HEK293T (cell line): Measurements from ENCODE around the gene POLR1G.

ENCODE experiments used
- CTCF ChIA-PET: fragments of 350-600 bp; formaldehyde crosslinking; extraction: SDS; loops from one replicate; lab custom pipeline; 2021; ENCODE audit warnings: antibody characterized with exemption, inconsistent platforms; lab: Yijun Ruan, JAX
- POLR2A ChIA-PET: fragments of 350-600 bp; formaldehyde crosslinking; extraction: SDS; loops from one replicate; lab custom pipeline; 2020; ENCODE audit warnings: antibody characterized with exemption, inconsistent platforms; lab: Yijun Ruan, JAX
- DNase-seq: peaks from one replicate; pipeline ENCODE4 v3.0.0; 2012; ENCODE audit warnings: mixed read lengths; ENCODE audit errors: extremely low spot score
- ARNT ChIP-seq: fragments of 450-650 bp; IDR thresholded peaks from 2 replicates; pipeline ENCODE4 v1.6.1; 2017; ENCODE audit warnings: mild to moderate bottlenecking
- BHLHE40 ChIP-seq: fragments of 450-650 bp; IDR thresholded peaks from 2 replicates; pipeline ENCODE4 v1.6.1; 2016; ENCODE audit warnings: mild to moderate bottlenecking, moderate library complexity, borderline replicate concordance
- CTBP1 ChIP-seq: fragments of 450-650 bp; IDR thresholded peaks from 2 replicates; pipeline ENCODE4 v1.6.1; 2016; ENCODE audit warnings: borderline replicate concordance
- ELF4 ChIP-seq: fragments of 450-650 bp; IDR thresholded peaks from 2 replicates; pipeline ENCODE4 v1.6.1; 2017; ENCODE audit warnings: antibody characterized with exemption
- FOXA1 ChIP-seq: fragments of 450-650 bp; IDR thresholded peaks from 2 replicates; pipeline ENCODE4 v1.6.1; 2016; ENCODE audit warnings: mild to moderate bottlenecking
- FOXK2 ChIP-seq: fragments of 450-650 bp; IDR thresholded peaks from 2 replicates; pipeline ENCODE4 v1.6.1; 2016; ENCODE audit warnings: mild to moderate bottlenecking
- FOXM1 ChIP-seq: fragments of 450-650 bp; IDR thresholded peaks from 2 replicates; pipeline ENCODE4 v1.6.1; 2017; ENCODE audit warnings: mild to moderate bottlenecking, borderline replicate concordance
- HDGF ChIP-seq: fragments of 450-650 bp; IDR thresholded peaks from 2 replicates; pipeline ENCODE4 v1.6.1; 2017; ENCODE audit warnings: antibody characterized with exemption, borderline replicate concordance
- L3MBTL2 ChIP-seq: fragments of 450-650 bp; conservative IDR thresholded peaks from 2 replicates; pipeline ENCODE4 v1.6.1; 2016; ENCODE audit warnings: mild to moderate bottlenecking
- LEF1 ChIP-seq: fragments of 450-650 bp; IDR thresholded peaks from 2 replicates; pipeline ENCODE4 v1.6.1; 2017; ENCODE audit warnings: mild to moderate bottlenecking, borderline replicate concordance
- NFRKB ChIP-seq: fragments of 450-650 bp; IDR thresholded peaks from 2 replicates; pipeline ENCODE4 v1.6.1; 2016; ENCODE audit warnings: mild to moderate bottlenecking, moderate library complexity
- PKNOX1 ChIP-seq: fragments of 450-650 bp; IDR thresholded peaks from 2 replicates; pipeline ENCODE4 v1.6.1; 2016
- SP1 ChIP-seq: fragments of 450-650 bp; IDR thresholded peaks from 2 replicates; pipeline ENCODE4 v1.6.1; 2017
- SUZ12 ChIP-seq: fragments of 450-650 bp; IDR thresholded peaks from 2 replicates; pipeline ENCODE4 v1.6.1; 2016; ENCODE audit warnings: mild to moderate bottlenecking
- TARDBP ChIP-seq: fragments of 450-650 bp; IDR thresholded peaks from 2 replicates; pipeline ENCODE4 v1.6.1; 2016
- ZNF384 ChIP-seq: fragments of 450-650 bp; IDR thresholded peaks from 2 replicates; pipeline ENCODE4 v1.6.1; 2016

Gene POLR1G

GRCh38 chr19:45401815-45402214 is 4.6 kb upstream of the POLR1G start:
- ChIA-PET POLR2A (interaction anchor here (1.0 to 1.5 kb wide), 4 partner anchors 23 to 84 kb away, joined by 3 to 9 read pairs (median 4); no protein-coding TSS in a partner anchor), CTCF (interaction anchor here (0.7 to 1.7 kb wide), 8 partner anchors 11 to 310 kb away, joined by 3 to 10 read pairs (median 4); no protein-coding TSS in a partner anchor)
- DNase-seq: no peak
- TF ChIP-seq BHLHE40 (no peak), ZNF384 (no peak)

GRCh38 chr19:45402298-45403061 is 4.0 kb upstream of the POLR1G start:
- POLR2A ChIA-PET: interaction anchor here (0.8 to 1.5 kb wide), 7 partner anchors 22 to 239 kb away, joined by 3 to 9 read pairs (median 3); no protein-coding TSS in a partner anchor
- CTCF ChIA-PET: interaction anchor here (0.6 to 1.7 kb wide), 14 partner anchors 8 to 364 kb away, joined by 3 to 10 read pairs (median 4); partner anchors contain the start of gene CLASRP
- peak; percentile 78 for DNase-seq
- TF ChIP-seq FOXM1 (no peak), SUZ12 (no peak), ELF4 (no peak)

- no peak for DNase-seq
- POLR2A ChIA-PET: interaction anchor here (0.8 to 2.1 kb wide), 6 partner anchors 12 to 238 kb away, joined by 3 to 9 read pairs (median 6); partner anchors contain the start of gene ERCC1
- CTCF ChIA-PET: interaction anchor here (0.5 to 1.3 kb wide), 8 partner anchors 9 to 364 kb away, joined by 3 to 8 read pairs (median 4); partner anchors contain the start of gene CLASRP
- TF ChIP-seq NFRKB (no peak), FOXM1 (no peak), FOXK2 (no peak), ZNF384 (no peak), FOXA1 (no peak), TARDBP (no peak), SP1 (no peak), PKNOX1 (no peak), ARNT (no peak), BHLHE40 (no peak), L3MBTL2 (no peak), SUZ12 (no peak), LEF1 (no peak), HDGF (no peak), ELF4 (no peak)
Observed at GRCh38 chr19:45403272-45403671, 3.2 kb upstream of the POLR1G start.

- TF ChIP-seq ARNT (no peak), L3MBTL2 (no peak), SP1 (no peak), FOXA1 (no peak), HDGF (no peak), FOXM1 (no peak), LEF1 (no peak), NFRKB (no peak), TARDBP (no peak), FOXK2 (no peak), PKNOX1 (no peak), CTBP1 (no peak), BHLHE40 (no peak), ZNF384 (no peak), SUZ12 (no peak), ELF4 (no peak)
- ChIA-PET CTCF (interaction anchor here (0.5 to 1.6 kb wide), 8 partner anchors 10 to 82 kb away, joined by 3 to 8 read pairs (median 4); no protein-coding TSS in a partner anchor), POLR2A (interaction anchor here (0.7 to 2.1 kb wide), 5 partner anchors 9 to 66 kb away, joined by 3 to 9 read pairs (median 3); partner anchors contain the start of gene ERCC1)
- peak; percentile 46 for DNase-seq
Observed at GRCh38 chr19:45403781-45404556, 2.5 kb upstream of the POLR1G start.

GRCh38 chr19:45404557-45405434 is 1.6 kb upstream of the POLR1G start, which contains the start of gene PPP1R13L:
PPP1R13L (minus strand) TSS chr19:45405069; CDS start chr19:45398318, 6,751 bp downstream.
- POLR2A ChIA-PET: interaction anchor here (0.7 to 2.1 kb wide), 5 partner anchors 8 to 65 kb away, joined by 3 to 9 read pairs (median 3); partner anchors contain the start of gene ERCC1
- TF ChIP-seq PKNOX1 (no peak), LEF1 (no peak; the same call in 1 of the 2 replicates), BHLHE40 (no peak), TARDBP (no peak), FOXA1 (no peak), FOXM1 (no peak; the same call in 1 of the 2 replicates), ZNF384 (no peak), NFRKB (no peak), SP1 (no peak), SUZ12 (no peak), ELF4 (no peak), ARNT (no peak), L3MBTL2 (no peak)
- CTCF ChIA-PET: interaction anchor here (1.0 to 1.6 kb wide), 5 partner anchors 20 to 81 kb away, joined by 3 to 8 read pairs (median 4); no protein-coding TSS in a partner anchor
- peak; percentile 87 for DNase-seq
